ENCODE measurements around the gene CCDC91.

CCDC91 gene

GRCh38 chr12:28177905-28178304 is 12.4 kb upstream of the CCDC91 start:
- DNase-seq (ENCODE audit: low read depth) = no peak
- no peak overlapping the region for H3K4me3 ChIP-seq (ENCODE audit: low read depth, low read length)
- no peak for TF ChIP-seq CTCF (IDR thresholded peaks at IDR 0.05; ENCODE audit: control insufficient read depth, extremely low read depth, insufficient read depth)

GRCh38 chr12:28178775-28179174 is 11.5 kb upstream of the CCDC91 start:
- TF ChIP-seq CTCF (IDR thresholded peaks at IDR 0.05; ENCODE audit: control insufficient read depth, extremely low read depth, insufficient read depth) = no peak
- DNase-seq (ENCODE audit: low read depth) = no peak
- no peak overlapping the region for H3K4me3 ChIP-seq (ENCODE audit: low read depth, low read length)

- DNase-seq (ENCODE audit: low read depth) = no peak
- no peak overlapping the region for H3K4me3 ChIP-seq (ENCODE audit: low read depth, low read length)
- no peak for TF ChIP-seq CTCF (IDR thresholded peaks at IDR 0.05; ENCODE audit: control insufficient read depth, extremely low read depth, insufficient read depth)
These were observed 9.5 kb upstream of the CCDC91 start for GRCh38 chr12:28180786-28181185.

GRCh38 chr12:28184375-28184774 is 5.9 kb upstream of the CCDC91 start:
- no peak for DNase-seq (ENCODE audit: low read depth)
- TF ChIP-seq CTCF (IDR thresholded peaks at IDR 0.05; ENCODE audit: control insufficient read depth, extremely low read depth, insufficient read depth) = no peak
- H3K4me3 ChIP-seq (ENCODE audit: low read depth, low read length) = no peak overlapping the region

GRCh38 chr12:28186500-28186899 is 3.8 kb upstream of the CCDC91 start:
- no peak overlapping the region for H3K4me3 ChIP-seq (ENCODE audit: low read depth, low read length)
- TF ChIP-seq CTCF (IDR thresholded peaks at IDR 0.05; ENCODE audit: control insufficient read depth, extremely low read depth, insufficient read depth) = no peak
- DNase-seq (ENCODE audit: low read depth) = no peak

- peak overlapping the region; percentile 87 for H3K4me3 ChIP-seq (ENCODE audit: low read depth, low read length)
- no peak for TF ChIP-seq CTCF (IDR thresholded peaks at IDR 0.05; ENCODE audit: control insufficient read depth, extremely low read depth, insufficient read depth)
- DNase-seq (ENCODE audit: low read depth) = no peak
These were observed 404 bp upstream of the CCDC91 start for GRCh38 chr12:28189784-28190320.
